Mononuclear cell (primary cell): Measurements from ENCODE around the gene COL26A1. TPM values are rescaled to one million over a fixed set of nuclear protein-coding genes. Genes with fewer than 3 reads are reported as not detected.
"Not testable (repeated sequence)": the region's sequence is repeated elsewhere in the genome, so short reads cannot be mapped to it uniquely, and the experiment has no call there.

Experiments used
- H3K27me3 ChIP-seq: 2 replicates; pipeline ENCODE4 v1.6.0; 2011; ENCODE audit warnings: low read length, control low read depth; ENCODE audit not compliant: insufficient read depth
- H3K4me1 ChIP-seq: 2 replicates; pipeline ENCODE4 v1.5.1; 2011; ENCODE audit warnings: mild to moderate bottlenecking, low read length, control low read depth; ENCODE audit not compliant: insufficient read depth
- H3K4me3 ChIP-seq: 2 replicates; pipeline ENCODE4 v1.5.1; 2011; ENCODE audit warnings: mild to moderate bottlenecking, low read length, moderate library complexity
- H3K9me3 ChIP-seq: 2 replicates; pipeline ENCODE4 v1.5.1; 2011; ENCODE audit warnings: low read depth, mild to moderate bottlenecking, control low read depth, low read length
- total RNA-seq: library from RNA; depleted of rRNA; stranded (reverse); fragments of >200 nt; gene quantifications from one replicate; pipeline ENCODE4 v1.2.3, GENCODE V29; 2012

COL26A1 gene
- total RNA-seq: 0.21 TPM

DNA sequence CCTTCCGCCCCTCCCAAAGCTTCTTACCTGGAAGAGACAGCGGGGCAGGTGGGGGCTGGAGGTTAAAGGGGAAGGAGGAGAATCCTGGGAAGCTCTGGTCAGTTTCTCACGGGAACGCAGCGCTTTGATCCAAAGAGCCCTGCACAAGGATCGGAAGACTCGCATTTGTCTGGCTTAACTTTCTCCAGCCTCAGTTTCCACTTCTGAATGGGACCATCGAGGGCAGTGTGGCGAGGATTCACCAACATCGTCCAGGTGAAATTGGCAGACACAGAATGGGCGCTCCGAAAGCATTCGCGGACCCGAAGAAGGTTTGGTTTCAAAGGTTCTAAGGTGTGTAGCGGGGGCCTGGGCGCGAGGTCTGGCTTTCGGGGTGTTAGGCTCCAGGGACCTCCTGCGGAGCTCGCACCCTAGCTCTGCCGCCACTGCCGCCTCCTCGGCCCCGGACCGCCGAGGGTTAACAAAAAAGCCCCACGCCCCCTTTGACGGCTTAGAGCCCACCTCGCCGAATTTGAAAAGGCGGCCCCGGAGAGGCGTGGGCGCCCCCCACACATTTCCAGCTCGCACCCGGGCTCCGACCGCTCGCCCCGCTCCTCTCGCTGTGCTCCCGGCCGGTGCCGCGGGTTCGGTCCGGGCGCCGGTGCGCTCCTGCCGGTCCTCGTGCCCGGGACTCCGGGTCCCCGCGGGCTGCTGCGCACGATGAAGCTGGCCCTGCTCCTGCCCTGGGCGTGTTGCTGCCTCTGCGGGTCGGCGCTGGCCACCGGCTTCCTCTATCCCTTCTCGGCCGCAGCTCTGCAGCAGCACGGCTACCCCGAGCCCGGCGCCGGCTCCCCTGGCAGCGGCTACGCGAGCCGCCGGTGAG lies at the start of gene COL26A1:
Gene COL26A1, plus strand, starts transcription at position 542 of the 862 bp plus-strand sequence. Its CDS starts 158 bp downstream, at position 700.
- no peak within 1 kb of the TSS for H3K4me3 ChIP-seq
- H3K4me1 ChIP-seq: peaks cover 12% of the 10 kb centered on the region

DNA sequence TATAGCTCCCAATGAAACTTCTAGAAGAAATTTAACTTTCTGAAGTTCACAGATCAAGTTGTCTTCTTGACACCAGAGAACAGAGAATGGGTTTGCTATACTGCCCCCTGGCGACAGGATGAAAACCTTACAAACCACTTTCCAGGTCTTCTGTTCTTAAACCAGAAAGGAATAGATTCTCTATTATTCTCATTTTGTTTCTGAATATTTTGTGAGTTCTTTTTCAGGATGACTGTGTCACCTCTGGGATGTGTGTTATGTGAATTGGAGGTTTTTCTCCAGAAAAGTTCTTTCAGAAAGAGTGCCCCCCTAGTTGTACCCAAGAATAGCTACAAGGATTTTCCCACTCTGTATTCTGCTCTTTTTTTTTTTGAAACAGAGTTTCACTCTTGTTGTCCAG lies 47.3 kb upstream of the COL26A1 start:
- H3K4me3 ChIP-seq: no peak overlapping the region

More for the DNA sequence above, at the start of gene COL26A1:
- Histone ChIP-seq H3K27me3 (peaks cover 11% of the 10 kb centered on the region), H3K9me3 (no peaks in the 10 kb centered on the region)

DNA sequence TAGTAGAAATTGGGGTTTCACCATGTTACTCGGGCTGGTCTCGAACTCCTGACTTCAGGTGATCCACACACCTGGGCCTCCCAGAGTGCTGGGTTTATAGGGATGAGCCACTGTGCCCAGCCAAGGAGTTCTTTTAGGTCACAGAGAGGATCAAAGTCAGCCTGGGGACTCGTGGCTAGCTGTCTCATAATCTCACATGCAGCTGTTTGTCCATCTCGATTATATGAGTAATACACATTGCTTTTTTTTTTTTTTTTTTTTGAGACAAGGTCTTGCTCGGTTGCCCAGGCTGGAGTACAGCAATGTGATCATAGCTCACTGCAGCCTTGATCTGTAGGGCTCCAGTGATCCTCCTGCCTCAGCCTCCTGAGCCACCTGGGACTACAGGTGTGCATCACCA lies 43.3 kb upstream of the COL26A1 start:
- Histone ChIP-seq H3K27me3 (no peaks in the 10 kb centered on the region), H3K4me1 (peaks cover 12% of the 10 kb centered on the region), H3K9me3 (no peaks in the 10 kb centered on the region), H3K4me3 (no peak overlapping the region)

More for the DNA sequence above, 47.3 kb upstream of the COL26A1 start:
- H3K4me1 ChIP-seq: no peaks in the 10 kb centered on the region
- H3K27me3 ChIP-seq: peaks cover 2% of the 10 kb centered on the region
- no peaks in the 10 kb centered on the region for H3K9me3 ChIP-seq

DNA sequence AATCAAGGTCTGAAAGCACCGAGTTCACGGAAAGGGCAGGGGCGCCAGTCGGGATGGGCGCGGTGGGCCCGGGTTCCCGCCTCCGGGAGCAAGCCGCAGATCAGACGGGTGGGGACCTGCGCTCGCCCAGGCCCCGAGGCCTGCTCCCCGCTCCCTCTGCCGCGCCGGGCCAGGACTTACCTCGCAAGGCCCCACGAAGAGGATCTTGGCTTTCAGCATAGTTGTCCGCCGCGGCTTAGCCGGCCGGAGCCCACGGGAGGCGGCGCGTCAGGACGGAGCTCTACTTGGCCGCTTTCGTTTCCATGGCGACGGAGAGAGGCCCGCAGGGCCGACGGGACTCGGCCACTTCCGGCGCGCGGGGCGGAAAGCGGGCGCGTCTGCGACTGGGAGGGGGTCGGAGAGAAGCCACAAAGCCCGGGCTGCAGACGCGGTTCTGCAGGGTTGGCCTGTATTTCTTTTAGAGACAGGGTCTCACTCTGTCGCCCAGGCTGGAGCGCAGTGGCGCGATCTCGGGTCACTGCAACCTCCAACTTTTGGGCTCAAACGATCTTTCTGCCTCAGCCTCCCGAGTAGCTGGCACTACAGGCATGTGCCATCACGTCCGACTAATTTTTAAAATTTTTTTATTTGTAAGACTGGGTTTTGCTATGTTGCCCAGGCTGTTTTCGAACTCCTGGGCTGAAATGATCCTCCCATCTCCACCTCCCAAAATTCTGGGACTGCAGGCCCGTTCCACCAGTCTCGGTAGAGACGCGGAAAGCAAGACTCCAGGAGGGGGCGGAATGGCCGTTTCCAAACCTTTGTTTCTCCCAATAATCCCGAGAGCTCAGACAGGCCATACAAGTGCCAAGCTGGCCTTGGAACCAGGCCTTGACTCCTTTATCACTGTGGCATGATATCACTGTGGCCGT lies 40.9 kb upstream of the COL26A1 start, which contains the start of gene IFT22:
Gene IFT22, minus strand, starts transcription at position 322 of the 911 bp plus-strand sequence. Its CDS starts 103 bp downstream, at position 219.
- peaks cover 12% of the 10 kb centered on the region for H3K4me1 ChIP-seq
- no peaks in the 10 kb centered on the region for H3K27me3 ChIP-seq
- no peaks in the 10 kb centered on the region for H3K9me3 ChIP-seq
- H3K4me3 ChIP-seq: peak within 1 kb of the TSS; percentile 66

DNA sequence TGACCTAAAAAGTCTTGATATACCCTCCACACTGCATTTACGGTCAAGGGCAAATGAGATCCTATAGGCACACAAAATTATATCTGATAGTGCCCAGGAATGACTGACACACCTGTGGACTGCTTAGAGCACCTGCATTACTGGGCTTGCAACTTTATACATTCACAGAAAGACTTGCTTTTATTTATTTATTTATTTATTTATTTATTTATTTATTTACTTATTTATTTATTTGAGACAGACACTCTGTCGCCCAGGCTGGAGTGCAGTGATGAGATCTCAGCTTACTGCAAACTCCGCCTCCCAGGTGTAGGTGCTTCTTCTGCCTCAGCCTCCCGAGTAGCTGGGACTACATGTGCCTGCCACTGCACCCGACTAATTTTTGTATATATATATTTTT lies 34.5 kb upstream of the COL26A1 start:
- Histone ChIP-seq H3K27me3 (no peaks in the 10 kb centered on the region), H3K9me3 (no peaks in the 10 kb centered on the region), H3K4me1 (no peaks in the 10 kb centered on the region), H3K4me3 (no peak overlapping the region)

DNA sequence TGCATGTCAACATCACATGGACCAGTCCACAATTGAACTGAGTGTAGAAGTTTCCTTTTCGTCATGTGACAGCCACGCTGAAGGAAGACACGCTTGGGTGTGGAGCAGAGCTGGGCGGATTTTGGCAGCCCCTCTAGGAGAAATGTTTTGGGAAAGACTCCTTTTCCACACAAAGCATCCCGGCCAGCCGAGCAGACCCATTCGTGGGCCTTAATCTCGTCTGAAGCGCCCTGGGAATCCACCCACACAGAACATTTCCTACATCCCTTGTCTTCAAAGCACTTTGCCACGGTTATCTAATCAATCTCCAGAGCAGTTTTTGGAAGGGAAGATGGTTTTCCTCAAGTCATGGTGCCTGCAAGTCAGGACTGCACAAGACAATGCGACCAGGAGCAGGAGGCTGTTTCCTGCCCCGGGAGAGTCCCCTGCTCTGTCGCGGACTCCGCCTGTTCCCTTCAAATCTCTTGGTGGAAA lies 32.6 kb upstream of the COL26A1 start:
- no peaks in the 10 kb centered on the region for H3K27me3 ChIP-seq
- no peaks in the 10 kb centered on the region for H3K4me1 ChIP-seq
- H3K4me3 ChIP-seq: no peak overlapping the region

DNA sequence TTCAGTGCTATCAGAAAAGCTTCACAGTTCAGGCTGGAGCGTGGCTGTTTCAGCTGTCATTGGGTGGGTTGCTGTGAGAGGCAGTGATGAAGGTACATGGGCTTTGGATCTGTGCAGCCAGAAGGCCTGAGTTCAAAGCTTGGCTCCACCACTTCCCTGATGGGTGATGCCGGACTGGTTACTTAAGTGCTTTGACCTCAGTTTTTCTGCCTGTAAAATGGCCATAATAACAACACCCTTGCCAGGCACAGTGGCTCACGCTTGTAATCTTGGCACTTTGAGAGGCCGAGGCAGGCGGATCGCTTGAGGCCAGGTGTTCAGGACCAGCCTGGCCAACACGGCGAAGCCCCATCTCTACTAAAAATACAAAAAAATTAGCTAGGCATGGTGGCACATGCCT lies 30.6 kb upstream of the COL26A1 start:
- no peaks in the 10 kb centered on the region for H3K27me3 ChIP-seq
- no peaks in the 10 kb centered on the region for H3K4me1 ChIP-seq
- H3K9me3 ChIP-seq: no peaks in the 10 kb centered on the region
- H3K4me3 ChIP-seq: no peak overlapping the region

More for the DNA sequence above, 32.6 kb upstream of the COL26A1 start:
- no peaks in the 10 kb centered on the region for H3K9me3 ChIP-seq

DNA sequence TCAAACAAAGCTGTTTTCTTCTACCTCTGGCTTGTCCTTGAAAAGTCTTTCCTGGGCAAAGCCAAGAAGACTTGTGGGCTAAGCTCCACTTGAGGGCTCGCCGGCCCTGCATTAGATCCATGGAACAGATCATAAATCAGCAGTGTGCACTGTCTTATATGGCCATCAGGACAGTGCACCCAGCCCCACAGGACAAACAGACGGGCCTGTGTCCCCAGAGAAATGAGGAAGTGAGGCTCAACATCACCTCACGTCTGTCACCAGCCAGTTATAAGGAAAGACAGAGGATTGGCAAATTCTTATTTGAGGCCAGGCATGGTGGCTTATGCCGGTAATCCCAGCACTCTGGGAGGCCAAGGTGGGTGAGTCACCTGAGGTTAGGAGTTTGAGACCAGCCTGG lies 28.8 kb upstream of the COL26A1 start:
- H3K4me3 ChIP-seq: no peak overlapping the region
- H3K27me3 ChIP-seq: no peaks in the 10 kb centered on the region
- no peaks in the 10 kb centered on the region for H3K4me1 ChIP-seq
- H3K9me3 ChIP-seq: no peaks in the 10 kb centered on the region

DNA sequence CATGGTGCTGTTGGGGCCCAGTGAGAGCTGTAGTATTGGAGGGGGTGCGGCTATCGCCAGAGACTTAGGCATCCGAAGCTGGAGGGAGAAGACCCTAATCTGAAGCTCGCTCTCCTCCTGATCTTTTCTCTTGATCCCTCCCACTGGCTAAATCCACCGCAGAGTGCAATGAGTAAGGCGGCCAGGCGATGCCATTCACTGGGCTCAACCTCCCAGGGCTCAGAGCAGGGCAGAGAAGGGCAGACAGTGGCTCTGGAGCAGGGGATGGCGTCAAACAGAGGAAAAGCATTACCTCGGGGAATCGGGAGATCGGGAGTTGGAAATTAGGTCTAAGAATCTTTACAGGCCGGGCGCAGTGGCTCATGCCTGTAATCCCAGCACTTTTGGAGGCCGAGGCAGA lies 22.3 kb upstream of the COL26A1 start:
- Histone ChIP-seq H3K27me3 (no peaks in the 10 kb centered on the region), H3K4me3 (no peak overlapping the region), H3K4me1 (no peaks in the 10 kb centered on the region), H3K9me3 (no peaks in the 10 kb centered on the region)

DNA sequence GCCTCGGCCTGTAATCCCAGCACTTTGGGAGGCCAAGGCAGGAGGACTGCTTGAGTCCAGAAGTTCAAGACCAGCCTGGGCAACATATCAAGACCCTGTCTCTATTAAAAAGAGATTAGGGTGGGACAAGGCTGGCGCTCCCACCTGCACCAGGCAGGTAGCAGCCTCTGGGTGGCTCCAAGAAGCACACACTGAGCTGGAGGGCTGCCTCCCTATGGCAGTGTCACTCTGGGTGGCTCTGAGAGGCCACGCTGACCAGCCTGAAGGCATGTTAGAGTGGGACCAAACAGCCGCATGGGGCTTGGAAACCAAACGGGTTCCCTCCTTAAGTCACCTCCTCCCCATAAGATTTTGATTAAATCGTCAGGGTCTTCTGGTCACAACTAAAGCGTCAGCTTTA lies 19.8 kb upstream of the COL26A1 start:
- Histone ChIP-seq H3K4me1 (no peaks in the 10 kb centered on the region), H3K9me3 (no peaks in the 10 kb centered on the region), H3K4me3 (no peak overlapping the region), H3K27me3 (no peaks in the 10 kb centered on the region)

DNA sequence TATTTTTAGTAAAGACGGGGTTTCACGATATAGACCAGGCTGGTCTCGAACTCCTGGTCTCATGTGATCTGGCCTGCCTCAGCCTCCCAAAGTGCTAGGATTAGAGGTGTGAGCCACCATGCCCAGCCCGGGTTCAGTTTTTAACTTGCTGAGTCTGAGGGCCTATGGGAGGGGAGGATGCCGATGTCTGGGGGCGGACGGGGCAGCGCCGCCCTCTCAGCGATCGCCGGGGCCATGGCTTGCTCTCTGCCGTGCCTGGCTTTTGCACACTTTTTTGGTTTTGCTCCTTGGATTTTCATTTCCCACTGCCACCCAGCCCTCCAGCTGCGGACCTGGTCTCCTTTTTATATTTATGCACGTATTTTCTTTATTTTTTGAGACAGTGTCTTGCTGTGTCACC lies 15.2 kb upstream of the COL26A1 start:
- no peaks in the 10 kb centered on the region for H3K27me3 ChIP-seq
- H3K4me1 ChIP-seq: no peaks in the 10 kb centered on the region
- no peak overlapping the region for H3K4me3 ChIP-seq
- H3K9me3 ChIP-seq: no peaks in the 10 kb centered on the region

DNA sequence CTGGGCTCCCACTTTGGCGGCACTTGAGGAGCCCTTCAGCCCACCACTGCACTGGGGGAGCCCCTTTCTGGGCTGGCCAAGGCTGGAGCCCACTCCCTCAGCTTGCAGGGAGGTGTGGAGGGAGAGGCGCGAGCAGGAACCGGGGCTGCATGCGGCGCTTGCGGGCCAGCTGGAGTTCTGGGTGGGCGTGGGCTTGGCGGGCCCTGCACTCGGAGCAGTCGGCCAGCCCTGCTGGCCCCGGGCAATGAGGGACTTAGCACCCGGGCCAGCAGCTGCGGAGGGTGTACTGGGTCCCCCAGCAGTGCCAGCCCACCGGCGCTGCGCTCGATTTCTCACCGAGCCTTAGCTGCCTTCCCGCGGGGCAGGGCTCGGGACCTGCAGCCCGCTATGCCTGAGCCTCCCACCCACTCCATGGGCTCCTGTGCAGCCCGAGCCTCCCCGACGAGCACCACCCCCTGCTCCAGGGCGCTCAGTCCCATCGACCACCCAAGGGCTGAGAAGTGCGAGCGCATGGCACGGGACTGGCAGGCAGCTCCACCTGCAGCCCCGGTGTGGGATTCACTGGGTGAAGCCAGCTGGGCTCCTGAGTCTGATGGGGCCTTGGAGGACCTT lies 14.1 kb upstream of the COL26A1 start:
- H3K4me3 ChIP-seq, H3K4me1 ChIP-seq, H3K27me3 ChIP-seq: not testable (repeated sequence)

DNA sequence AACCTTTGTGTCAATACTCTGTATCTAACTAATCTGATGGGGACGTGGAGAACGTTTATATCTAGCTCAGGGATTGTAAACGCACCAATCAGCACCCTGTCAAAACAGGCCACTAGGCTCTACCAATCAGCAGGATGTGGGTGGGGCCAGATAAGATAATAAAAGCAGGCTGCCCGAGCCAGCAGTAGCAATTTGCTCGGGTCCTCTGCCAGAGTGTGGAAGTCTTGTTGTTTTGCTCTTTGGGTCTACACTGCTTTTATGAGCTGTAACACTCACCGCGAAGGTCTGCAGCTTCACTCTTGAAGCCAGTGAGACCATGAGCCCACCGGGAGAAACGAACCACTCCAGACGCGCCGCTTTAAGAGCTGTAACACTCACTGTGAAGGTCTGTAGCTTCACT lies 13.4 kb upstream of the COL26A1 start:
- not testable (repeated sequence) for H3K4me3 ChIP-seq, H3K9me3 ChIP-seq, H3K27me3 ChIP-seq, H3K4me1 ChIP-seq

More for the DNA sequence above, 14.1 kb upstream of the COL26A1 start:
- not testable (repeated sequence) for H3K9me3 ChIP-seq

DNA sequence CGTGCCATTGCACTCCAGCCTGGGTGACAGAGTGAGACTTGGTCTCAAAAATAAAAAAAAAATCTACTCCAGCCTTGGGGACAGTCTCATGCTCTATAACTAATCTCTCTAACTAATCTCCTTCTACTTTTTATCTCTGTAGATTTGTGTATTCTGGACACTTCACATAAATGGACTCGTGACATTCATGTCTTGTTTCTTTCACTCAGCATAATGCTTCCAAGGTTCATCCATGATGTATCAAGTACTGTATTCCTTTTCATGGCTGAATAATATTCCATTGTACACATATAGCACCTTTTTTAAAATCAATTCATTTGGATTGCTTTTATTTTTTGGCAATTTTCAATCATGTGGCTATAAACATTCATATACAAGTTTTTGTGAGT lies 9.8 kb upstream of the COL26A1 start:
- H3K4me1 ChIP-seq: no peaks in the 10 kb centered on the region
- H3K4me3 ChIP-seq: no peak overlapping the region
- no peaks in the 10 kb centered on the region for H3K9me3 ChIP-seq
- no peaks in the 10 kb centered on the region for H3K27me3 ChIP-seq

DNA sequence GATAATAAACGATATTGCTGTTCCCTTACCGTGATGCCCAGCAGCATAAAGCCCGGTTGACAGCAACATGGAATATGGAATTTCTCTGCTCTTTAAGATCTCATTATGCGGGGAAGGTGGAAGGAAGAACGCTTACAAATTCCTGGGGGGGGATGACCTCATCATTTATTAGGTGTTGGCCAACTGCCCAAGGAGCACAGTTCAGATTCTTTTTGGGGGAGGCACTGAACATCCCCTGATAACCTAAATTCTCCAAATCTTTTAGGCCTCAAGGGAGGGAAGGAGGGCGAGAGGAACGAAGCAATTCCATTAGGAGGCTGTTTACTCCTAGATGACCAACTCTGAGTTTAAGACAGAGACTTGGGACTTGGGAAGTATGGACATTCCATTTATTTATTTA lies 5.2 kb upstream of the COL26A1 start:
- Histone ChIP-seq H3K27me3 (peaks cover 7% of the 10 kb centered on the region), H3K4me1 (no peaks in the 10 kb centered on the region), H3K4me3 (no peak overlapping the region), H3K9me3 (no peaks in the 10 kb centered on the region)
